22Rv1 (cell line): Measurements from ENCODE around the gene LRCH1.

Experiments
- H3K27ac ChIP-seq: fragments of 450-650 bp; 2 replicates; pipeline ENCODE4 v1.5.1; 2017
- CTCF ChIP-seq: fragments of 450-650 bp; IDR thresholded peaks from 2 replicates; pipeline ENCODE4 v1.5.1; 2017; ENCODE audit warnings: mild to moderate bottlenecking
- ZFX ChIP-seq: fragments of 450-650 bp; IDR thresholded peaks from 2 replicates; pipeline ENCODE4 v1.6.1; 2017; ENCODE audit warnings: antibody characterized with exemption, borderline replicate concordance

LRCH1 gene

DNA sequence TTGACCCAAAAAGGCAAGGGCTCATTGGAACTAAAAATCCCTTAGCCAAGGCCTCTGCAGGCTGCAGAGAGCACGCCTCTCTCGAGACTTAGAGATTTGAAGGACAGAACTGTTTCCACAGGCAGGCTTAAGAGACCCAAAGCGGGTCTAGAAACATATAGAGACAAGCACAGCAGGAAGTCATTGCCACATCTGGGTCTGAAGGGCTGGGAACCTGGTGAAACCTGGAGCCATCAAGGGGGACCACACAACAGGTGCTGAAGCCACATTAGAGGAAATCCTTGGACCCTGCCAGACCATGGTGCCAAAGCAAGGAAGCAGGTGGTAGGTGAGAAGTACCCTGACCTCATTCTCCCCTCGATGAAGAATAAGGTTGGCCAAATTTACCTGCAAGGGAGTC lies 33.8 kb upstream of the LRCH1 start:
- H3K27ac ChIP-seq = no peak overlapping the region
- TF ChIP-seq CTCF (no peak), ZFX (no peak)

GRCh38 chr13:46520166-46520565 lies 32.8 kb upstream of the LRCH1 start:
- no peak overlapping the region for H3K27ac ChIP-seq
- TF ChIP-seq CTCF (no peak), ZFX (no peak)

DNA sequence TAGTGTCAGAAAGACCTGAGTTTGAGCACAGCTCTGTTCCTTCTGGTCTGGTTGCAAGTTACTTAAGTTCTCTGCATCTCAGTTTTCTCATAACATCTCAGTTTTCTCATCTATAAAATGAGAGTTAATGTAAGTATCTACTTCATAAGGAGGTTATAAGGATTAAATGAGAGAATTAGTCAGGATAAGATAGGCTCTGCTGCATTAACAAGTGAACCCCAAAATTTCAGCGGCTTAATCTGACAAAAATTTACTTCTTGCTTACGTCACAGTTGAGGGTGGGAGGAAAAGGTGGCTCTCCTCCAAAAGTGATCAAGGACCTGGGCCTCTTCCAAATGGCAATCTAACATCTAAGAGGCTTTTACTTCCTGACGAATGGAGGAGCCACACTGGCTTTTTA lies 31.5 kb upstream of the LRCH1 start:
- TF ChIP-seq CTCF (no peak), ZFX (no peak)
- no peak overlapping the region for H3K27ac ChIP-seq

GRCh38 chr13:46521921-46522747 lies 30.8 kb upstream of the LRCH1 start:
- no peak overlapping the region for H3K27ac ChIP-seq
- TF ChIP-seq CTCF = no peak
- no peak for TF ChIP-seq ZFX

GRCh38 chr13:46522748-46523030 lies 30.3 kb upstream of the LRCH1 start:
- TF ChIP-seq ZFX (no peak), CTCF (no peak)
- H3K27ac ChIP-seq = no peak overlapping the region

DNA sequence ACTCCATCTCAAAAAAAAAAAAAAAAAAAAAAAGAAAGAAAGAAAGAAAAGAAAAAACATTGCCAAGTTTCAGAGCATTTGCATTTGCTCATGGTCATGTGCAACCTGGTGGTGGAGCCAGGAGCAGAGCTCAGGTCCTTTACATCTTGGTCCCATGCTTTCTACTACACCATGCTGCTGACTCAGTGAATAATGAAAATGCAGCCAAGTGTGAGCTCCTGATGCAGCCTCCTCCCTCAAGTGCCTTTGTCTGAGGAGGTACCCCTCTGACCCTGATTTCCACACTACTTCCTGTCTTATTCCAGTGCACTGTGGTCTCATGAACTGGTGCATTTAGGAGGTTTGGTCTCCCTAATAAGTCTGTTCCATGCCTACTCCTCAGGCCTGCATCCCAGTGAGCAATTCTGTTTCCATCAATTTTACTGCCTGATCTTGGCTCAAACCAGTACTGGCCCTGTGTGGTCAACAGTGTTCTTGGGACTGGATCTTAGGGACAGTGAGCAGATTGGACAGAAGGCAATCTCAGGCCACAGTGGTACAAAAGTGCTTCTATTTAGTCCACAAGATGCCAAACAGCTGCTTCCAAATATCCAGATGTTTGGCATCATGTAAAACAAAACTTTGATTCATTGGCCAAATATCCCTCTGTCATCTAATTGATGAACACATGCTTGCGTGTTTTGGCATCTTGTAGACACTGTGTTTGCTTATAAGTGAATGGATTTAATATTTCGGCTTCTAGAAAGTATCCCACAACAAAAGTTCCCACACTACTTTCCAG lies 28.8 kb upstream of the LRCH1 start:
- no peak overlapping the region for H3K27ac ChIP-seq
- no peak for TF ChIP-seq CTCF
- no peak for TF ChIP-seq ZFX

DNA sequence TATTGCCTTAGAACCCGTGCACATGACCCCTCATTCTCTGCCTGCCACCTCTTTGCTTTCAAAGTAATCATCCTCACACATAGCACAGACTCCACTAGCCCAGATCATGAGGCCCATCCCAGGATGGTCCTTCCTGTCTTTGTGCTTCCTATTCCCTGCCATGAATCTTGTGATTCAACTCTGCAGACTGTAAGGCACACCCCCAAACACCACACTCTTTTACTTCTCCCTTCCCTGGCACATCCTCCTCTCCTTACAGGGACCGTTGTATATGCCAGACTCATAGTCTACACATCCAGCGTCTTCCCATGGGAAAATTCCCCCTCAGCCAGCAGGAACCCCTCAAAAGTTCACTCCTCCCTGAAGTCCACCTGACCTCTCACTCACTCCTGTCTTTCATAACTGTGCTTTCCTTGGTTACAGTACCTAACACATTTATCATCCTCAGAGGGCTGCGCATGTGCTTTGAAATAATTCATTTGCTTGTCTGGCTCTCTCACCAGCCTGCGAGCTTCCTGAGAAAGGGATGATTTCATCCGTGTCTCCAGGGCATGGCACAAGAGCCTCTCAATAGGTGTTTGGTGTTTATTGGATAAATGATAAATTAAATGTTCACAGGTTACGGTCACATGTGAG lies 26.8 kb upstream of the LRCH1 start:
- no peak for TF ChIP-seq CTCF
- TF ChIP-seq ZFX = no peak
- H3K27ac ChIP-seq = no peak overlapping the region
